ENCODE data around the gene MT1G. TPM values are rescaled to one million over a fixed set of nuclear protein-coding genes. Genes with fewer than 3 reads are reported as not detected.

The MT1G gene
- total RNA-seq, 2 donors from 2014 or later: 34.7 TPM; not detected in 1

Other genes starting within 250 kb of the MT1G start
- 100 to 1,000 TPM; 153 to 209 TPM for gene AMFR, start 242.5 kb downstream of the MT1G start, total RNA-seq
- 10 to 100 TPM; 43.5 to 52.3 TPM for gene NUDT21, start 216.7 kb downstream of the MT1G start, total RNA-seq
- gene OGFOD1, start 216.5 kb downstream of the MT1G start, total RNA-seq: 10 to 100 TPM; 43.3 to 71.7 TPM
- gene BBS2, start 148.0 kb downstream of the MT1G start, total RNA-seq: 10 to 100 TPM; 33.3 to 39.3 TPM
- not detected for gene MT4, start 103.0 kb downstream of the MT1G start, total RNA-seq
- gene MT3, start 78.5 kb downstream of the MT1G start, total RNA-seq: not detected
- gene MT2A, start 59.5 kb downstream of the MT1G start, total RNA-seq: 100 to 1,000 TPM; 107 to 185 TPM
- gene MT1E, start 42.3 kb downstream of the MT1G start, total RNA-seq: 100 to 1,000 TPM; 106 to 214 TPM
- gene MT1M, start 35.4 kb downstream of the MT1G start, total RNA-seq: 10 to 100 TPM; 23.2 to 53.6 TPM
- 100 to 1,000 TPM in 1 of 2 donors, 1 to 10 TPM in 1; 6.5 to 168 TPM for gene MT1A, start 29.4 kb downstream of the MT1G start, total RNA-seq
- gene MT1B, start 16.2 kb downstream of the MT1G start, total RNA-seq: not detected
- gene MT1F, start 10.1 kb downstream of the MT1G start, total RNA-seq: 1 to 10 TPM; 3.1 to 3.9 TPM
- gene MT1H, start 1.7 kb upstream of the MT1G start, total RNA-seq: not detected
- 100 to 1,000 TPM; 308 to 320 TPM for gene MT1X, start 14.4 kb upstream of the MT1G start, total RNA-seq
- 10 to 100 TPM; 25.7 to 38.7 TPM for gene NUP93, start 62.1 kb upstream of the MT1G start, total RNA-seq
- gene SLC12A3, start 197.1 kb upstream of the MT1G start, total RNA-seq: not detected

All from thoracic aorta (tissue), 2 donors.